ENCODE data around the gene MYO9B. TPM values are rescaled to one million over a fixed set of nuclear protein-coding genes. Genes with fewer than 3 reads are reported as not detected.

The MYO9B gene
- total RNA-seq, 2 experiments from 2014 or later, result 90.3 to 98.5 TPM

DNA sequence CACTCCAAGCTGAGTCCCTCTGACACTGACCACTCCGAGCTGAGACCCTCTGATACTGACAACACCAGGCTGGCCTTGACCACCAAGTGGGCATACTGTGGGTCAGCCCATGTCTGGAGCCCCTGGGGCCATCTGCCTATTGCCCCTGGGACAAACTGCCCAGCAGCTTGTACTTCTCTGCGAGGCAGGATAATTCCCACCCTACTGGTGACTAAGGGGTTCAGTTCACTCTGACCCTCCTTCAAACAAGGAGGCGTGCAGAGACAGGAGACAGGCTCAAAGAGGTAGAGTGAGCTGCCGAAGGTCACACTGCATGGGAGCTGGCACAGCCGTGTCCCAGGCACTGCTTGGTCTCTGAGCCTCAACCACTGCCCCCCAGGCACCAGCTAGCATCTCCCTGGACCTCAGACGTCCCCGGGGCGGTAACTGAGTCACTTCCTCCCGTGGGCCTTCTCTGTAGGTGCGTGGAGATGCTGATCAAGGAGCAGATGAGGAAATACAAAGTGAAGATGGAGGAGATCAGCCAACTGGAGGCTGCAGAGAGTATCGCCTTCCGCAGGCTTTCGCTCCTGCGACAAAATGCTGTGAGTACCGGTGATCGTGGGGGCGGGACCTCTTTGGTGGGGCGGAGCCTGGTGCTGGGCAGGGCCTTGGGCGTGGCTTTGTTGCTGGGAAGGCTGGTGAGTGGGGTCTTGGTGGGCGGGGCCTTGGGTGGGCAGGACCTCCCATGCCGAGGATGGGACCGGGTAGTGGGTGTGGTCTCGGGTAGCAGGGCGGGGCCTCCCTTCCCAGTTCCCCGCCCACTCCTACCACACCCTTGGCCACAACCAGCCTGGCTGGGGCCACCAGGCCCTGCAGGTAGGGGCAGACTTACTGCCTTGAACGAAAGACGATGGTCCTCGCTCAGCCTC, 133.8 kb downstream of the MYO9B start:
- POLR2A ChIA-PET, result interaction anchor here (1.0 kb wide), 1 partner anchor 26 kb away, joined by 3 read pairs; no protein-coding TSS in a partner anchor
- CTCF ChIA-PET, result no interaction called here

DNA sequence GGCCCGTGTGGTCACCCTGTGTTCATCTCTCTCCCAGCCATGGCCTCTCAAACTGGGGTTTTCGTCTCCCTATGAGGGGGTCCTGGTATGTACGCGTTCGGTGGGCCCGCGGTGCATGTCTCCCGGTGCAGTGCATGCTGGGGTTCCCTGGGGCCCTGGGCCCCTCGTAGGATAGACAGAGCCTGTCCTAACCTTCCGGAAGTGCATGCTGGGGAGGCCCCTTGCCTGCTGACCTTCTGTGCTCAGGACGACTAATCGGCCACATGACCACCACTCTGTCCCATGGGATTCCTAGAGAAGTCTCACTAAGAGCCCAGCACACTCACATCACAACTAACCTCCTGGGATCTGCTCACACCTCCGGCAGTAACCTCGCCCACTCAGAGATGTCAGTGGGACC, 134.7 kb downstream of the MYO9B start:
- ATAC-seq, result no peak
- Mint-ChIP-seq H3K4me1 (peaks cover 16% of the 10 kb centered on the region), H3K27me3 (no peaks in the 10 kb centered on the region), H3K36me3 (ENCODE audit: low read depth) (peaks cover 24% of the 10 kb centered on the region), H3K27ac (no peak overlapping the region), H3K9me3 (ENCODE audit: low read depth) (no peaks in the 10 kb centered on the region), H3K4me3 (no peak overlapping the region)
- intact Hi-C loops (cut with DNase I, micrococcal nuclease), result no loop called here
- ChIA-PET CTCF (no interaction called here), POLR2A (interaction anchor here (1.0 kb wide), 1 partner anchor 25 kb away, joined by 3 read pairs; no protein-coding TSS in a partner anchor)
- no peak for DNase-seq

More for the DNA sequence above, 133.8 kb downstream of the MYO9B start:
- H3K27me3 Mint-ChIP-seq, result no peaks in the 10 kb centered on the region
- ATAC-seq (peak; percentile 68), DNase-seq (peak; percentile 76)
- no peaks in the 10 kb centered on the region for H3K9me3 Mint-ChIP-seq (ENCODE audit: low read depth)
- peaks cover 10% of the 10 kb centered on the region for H3K4me1 Mint-ChIP-seq
- no peak overlapping the region for H3K4me3 Mint-ChIP-seq
- intact Hi-C loops (cut with DNase I, micrococcal nuclease), result no loop called here
- H3K27ac Mint-ChIP-seq, result peak overlapping the region; percentile 32
- peaks cover 26% of the 10 kb centered on the region for H3K36me3 Mint-ChIP-seq (ENCODE audit: low read depth)

DNA sequence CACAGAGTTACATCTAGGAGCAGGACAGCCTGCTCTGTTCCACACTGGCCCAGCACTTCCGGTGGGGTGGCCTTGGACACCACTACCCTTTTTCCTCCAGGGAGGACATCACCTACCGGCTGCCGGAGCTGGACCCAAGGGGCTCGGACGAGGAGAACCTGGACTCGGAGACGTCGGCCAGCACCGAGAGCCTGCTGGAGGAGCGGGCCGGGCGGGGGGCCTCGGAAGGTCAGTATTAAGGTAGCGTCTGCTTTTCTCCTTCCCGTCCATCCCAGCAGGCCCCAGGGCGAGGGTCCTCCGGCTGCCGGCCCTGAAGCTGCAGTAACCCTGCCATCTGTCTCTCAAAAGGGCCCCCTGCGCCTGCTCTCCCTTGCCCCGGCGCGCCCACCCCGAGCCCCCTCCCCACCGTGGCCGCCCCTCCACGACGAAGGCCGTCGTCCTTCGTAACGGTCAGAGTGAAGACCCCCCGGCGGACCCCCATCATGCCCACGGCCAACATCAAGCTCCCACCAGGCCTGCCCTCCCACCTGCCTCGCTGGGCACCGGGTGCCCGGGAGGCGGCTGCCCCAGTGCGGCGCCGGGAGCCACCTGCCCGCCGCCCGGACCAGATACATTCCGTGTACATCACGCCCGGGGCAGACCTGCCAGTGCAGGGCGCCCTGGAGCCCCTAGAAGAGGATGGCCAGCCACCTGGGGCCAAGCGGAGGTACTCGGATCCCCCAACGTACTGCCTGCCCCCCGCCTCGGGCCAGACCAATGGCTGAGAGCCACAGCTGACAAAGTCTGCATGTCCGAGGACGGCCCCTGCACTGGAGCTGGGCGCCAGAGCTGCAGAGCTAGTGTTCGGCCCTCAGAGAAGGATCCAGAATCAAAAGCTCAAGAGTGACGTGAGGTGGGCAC, 136.2 kb downstream of the MYO9B start:
- Mint-ChIP-seq H3K36me3 (ENCODE audit: low read depth) (peaks cover 24% of the 10 kb centered on the region), H3K27ac (no peak overlapping the region), H3K27me3 (no peaks in the 10 kb centered on the region), H3K4me1 (peaks cover 22% of the 10 kb centered on the region), H3K4me3 (no peak overlapping the region), H3K9me3 (ENCODE audit: low read depth) (no peaks in the 10 kb centered on the region)
- CTCF ChIA-PET, result no interaction called here
- DNase-seq (no peak), ATAC-seq (no peak)
- POLR2A ChIA-PET, result no interaction called here
- intact Hi-C loops (cut with DNase I, micrococcal nuclease), result no loop called here

DNA sequence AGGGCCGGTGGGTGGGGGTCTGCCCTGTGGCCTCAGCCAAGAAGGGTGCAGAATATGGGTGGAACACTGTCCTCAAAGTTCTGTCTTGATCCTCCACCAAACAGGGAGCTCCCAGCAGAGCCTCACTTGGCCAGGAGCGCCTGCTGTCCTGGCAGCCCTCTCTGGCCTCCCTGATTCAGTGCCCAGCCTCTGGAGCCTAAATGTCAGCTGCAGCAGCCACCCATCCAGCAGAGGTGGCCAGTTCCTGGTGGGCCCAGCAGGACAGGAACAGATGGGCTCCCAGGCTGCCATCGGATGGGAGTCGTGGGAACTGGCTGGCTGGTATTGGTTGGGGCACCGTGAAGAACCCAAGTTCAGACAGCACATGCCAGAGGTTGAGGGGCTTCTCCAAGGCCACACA, 137.8 kb downstream of the MYO9B start:
- Mint-ChIP-seq H3K27ac (no peak overlapping the region), H3K9me3 (ENCODE audit: low read depth) (no peaks in the 10 kb centered on the region), H3K4me3 (no peak overlapping the region), H3K4me1 (peaks cover 22% of the 10 kb centered on the region), H3K27me3 (no peaks in the 10 kb centered on the region), H3K36me3 (ENCODE audit: low read depth) (peaks cover 33% of the 10 kb centered on the region)
- no peak for DNase-seq
- no peak for ATAC-seq
- intact Hi-C loops (cut with DNase I, micrococcal nuclease), result no loop called here
- ChIA-PET CTCF (interaction anchor here (0.9 kb wide), 1 partner anchor 47 kb away, joined by 6 read pairs; no protein-coding TSS in a partner anchor), POLR2A (no interaction called here)

DNA sequence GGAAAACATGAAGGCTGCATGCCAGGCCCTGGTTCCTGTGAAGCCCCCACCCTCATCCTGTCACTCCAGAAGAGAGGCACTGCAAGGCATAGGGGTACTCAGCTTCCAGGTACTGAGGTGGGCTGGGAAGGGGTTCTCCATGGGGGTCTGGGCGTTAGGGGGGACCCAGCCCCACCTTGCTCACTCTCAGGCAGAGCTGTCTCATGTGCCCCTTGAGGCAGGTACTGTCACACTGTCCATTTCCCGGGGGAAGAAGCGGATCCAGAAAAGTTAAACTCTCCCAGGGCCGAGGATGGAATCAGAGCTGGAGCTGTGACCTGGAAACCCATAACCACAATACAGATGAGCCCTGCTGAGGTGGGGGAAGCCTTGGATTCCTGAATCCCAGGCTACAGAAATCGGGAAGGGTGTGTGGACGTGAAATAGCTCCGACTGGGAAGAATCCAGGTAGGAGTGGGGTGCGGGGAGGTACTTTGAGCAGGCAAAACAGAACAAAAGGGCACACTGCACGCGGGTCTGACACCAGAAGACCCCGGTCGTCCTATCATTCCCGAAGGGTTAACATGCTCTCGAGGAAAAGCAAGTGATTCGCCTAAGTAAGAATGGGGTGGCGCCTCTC, 139.0 kb downstream of the MYO9B start:
- POLR2A ChIA-PET, result interaction anchor here (0.6 to 1.3 kb wide), 6 partner anchors 11 to 191 kb away, joined by 3 to 4 read pairs (median 3); partner anchors contain the start of genes BST2 and OCEL1
- CTCF ChIA-PET, result interaction anchor here (0.5 to 1.7 kb wide), 8 partner anchors 9 to 114 kb away, joined by 3 to 5 read pairs (median 3); partner anchors contain the start of gene BABAM1
- Mint-ChIP-seq H3K27me3 (no peaks in the 10 kb centered on the region), H3K4me3 (peak overlapping the region; percentile 80), H3K4me1 (peaks cover 19% of the 10 kb centered on the region), H3K27ac (peak overlapping the region; percentile 95), H3K9me3 (ENCODE audit: low read depth) (no peaks in the 10 kb centered on the region), H3K36me3 (ENCODE audit: low read depth) (peaks cover 29% of the 10 kb centered on the region)
- no peak for DNase-seq
- intact Hi-C loops (cut with DNase I, micrococcal nuclease), result loop anchor here (1.0 to 5.0 kb wide), 10 partner anchors 12 to 206 kb away; partner anchors contain the start of genes BABAM1 (in 2 of the 2), HAUS8 (in 2 of the 2), MYO9B (in 2 of the 2) and OCEL1 (in 2 of the 2)
- ATAC-seq, result no peak

DNA sequence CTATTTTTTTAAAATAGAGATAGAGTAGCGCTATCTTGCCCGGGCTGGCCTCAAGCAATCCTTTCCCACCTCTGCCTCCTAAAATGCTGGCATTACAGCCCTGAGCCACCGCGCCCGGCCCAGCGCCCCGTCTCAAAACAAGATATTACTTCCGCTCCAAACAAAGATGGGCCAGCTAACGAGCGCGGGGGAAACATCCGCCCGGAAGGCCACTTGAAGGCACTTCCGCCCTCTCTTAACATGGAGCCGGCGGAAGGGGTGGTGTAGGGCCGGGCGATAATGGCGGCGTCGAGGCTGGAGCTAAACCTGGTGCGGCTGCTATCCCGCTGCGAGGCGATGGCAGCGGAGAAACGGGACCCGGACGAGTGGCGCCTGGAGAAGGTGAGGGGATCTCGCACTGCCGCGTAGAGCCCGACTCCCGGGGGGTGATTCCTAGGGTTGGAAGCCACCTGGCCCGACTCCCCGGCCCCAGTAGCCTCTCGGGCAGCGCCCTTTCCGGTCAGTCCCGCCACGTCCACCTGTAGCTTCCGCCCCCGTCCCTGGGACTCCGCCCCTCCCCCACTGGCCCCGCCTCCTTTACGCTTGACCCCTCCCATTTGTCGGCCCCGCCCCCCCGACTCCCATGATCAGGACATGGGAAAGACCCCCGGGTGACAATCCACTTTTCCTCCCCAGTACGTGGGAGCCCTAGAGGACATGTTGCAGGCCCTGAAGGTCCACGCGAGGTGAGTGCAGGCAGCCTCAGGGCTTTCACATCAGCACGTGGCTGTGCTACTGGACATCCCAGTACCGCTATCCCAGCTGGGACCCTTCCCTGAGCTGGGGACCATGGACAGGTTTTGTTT, 139.8 kb downstream of the MYO9B start, which contains the start of gene USE1:
Gene USE1, plus strand, starts transcription at position 231 of the 845 bp plus-strand sequence. Its CDS starts 49 bp downstream, at position 280.
- H3K36me3 Mint-ChIP-seq (ENCODE audit: low read depth), result peaks cover 26% of the 10 kb centered on the region
- POLR2A ChIA-PET, result interaction anchor here (0.6 to 1.3 kb wide), 6 partner anchors 10 to 190 kb away, joined by 3 to 4 read pairs (median 3); partner anchors contain the start of genes BST2 and OCEL1
- peak; percentile 97 for ATAC-seq
- H3K27me3 Mint-ChIP-seq, result no peaks in the 10 kb centered on the region
- H3K4me3 Mint-ChIP-seq, result peak within 1 kb of the TSS; percentile 80
- no peaks in the 10 kb centered on the region for H3K9me3 Mint-ChIP-seq (ENCODE audit: low read depth)
- CTCF ChIA-PET, result interaction anchor here (0.5 to 1.7 kb wide), 10 partner anchors 10 to 113 kb away, joined by 3 to 5 read pairs (median 4); partner anchors contain the start of gene BABAM1
- peak; percentile 93 for DNase-seq
- H3K4me1 Mint-ChIP-seq, result peaks cover 21% of the 10 kb centered on the region
- intact Hi-C loops (cut with DNase I, micrococcal nuclease), result loop anchor here (1.0 to 5.0 kb wide), 10 partner anchors 11 to 205 kb away; partner anchors contain the start of genes BABAM1 (in 2 of the 2), HAUS8 (in 2 of the 2), MYO9B (in 2 of the 2) and OCEL1 (in 2 of the 2)
- peak within 1 kb of the TSS; percentile 95 for H3K27ac Mint-ChIP-seq

DNA sequence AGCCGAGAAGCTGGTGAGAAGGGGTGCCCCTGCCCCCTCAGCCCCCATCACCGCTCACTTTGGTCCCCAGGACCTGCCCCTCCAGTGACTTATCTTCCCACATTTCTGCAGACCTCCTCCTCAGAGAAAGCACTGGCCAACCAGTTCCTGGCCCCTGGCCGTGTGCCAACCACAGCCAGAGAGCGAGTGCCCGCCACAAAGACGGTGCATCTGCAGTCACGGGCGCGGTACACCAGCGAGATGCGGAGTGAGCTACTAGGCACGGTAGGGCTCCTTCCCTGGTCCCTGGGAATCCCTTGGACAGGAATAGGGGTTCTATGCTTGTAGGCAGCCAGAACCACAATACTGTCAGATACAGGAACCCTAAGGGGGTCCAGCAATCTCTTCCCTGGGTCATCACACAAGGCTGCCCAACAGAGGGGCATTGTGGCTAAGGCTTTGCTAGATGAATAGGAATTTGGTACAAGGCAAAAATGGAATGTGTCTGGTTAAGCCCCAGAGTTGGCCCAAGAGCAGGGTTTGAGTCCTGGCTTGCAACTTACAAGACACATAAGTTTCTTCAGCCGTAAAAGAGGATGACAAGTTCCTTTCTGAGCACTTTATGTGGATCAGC, 140.6 kb downstream of the MYO9B start:
- intact Hi-C loops (cut with DNase I, micrococcal nuclease), result loop anchor here in 1 of 2 experiments (5.0 kb wide), 1 partner anchor 139 kb away; the partner anchor contains the start of genes HAUS8 and MYO9B
- no peak for ATAC-seq

DNA sequence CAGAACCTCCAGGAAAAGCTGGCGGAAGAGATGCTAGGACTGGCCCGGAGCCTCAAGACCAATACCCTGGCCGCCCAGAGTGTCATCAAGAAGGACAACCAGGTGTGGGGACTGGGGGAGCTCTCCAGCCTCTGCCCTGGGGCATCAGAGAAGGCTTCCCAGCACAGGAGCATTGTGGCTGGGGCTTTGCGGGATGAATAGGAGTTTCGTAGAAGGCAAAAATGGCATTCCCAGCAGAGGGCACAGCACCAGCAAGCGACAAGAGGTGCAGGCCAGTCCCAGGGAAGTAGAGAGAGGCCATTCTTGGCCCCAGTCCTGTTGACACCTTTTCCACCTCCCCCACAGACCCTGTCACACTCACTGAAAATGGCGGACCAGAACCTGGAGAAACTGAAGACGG, 143.7 kb downstream of the MYO9B start:
- no peak for DNase-seq
- H3K27ac Mint-ChIP-seq, result no peak overlapping the region
- no peaks in the 10 kb centered on the region for H3K27me3 Mint-ChIP-seq
- peaks cover 22% of the 10 kb centered on the region for H3K4me1 Mint-ChIP-seq
- POLR2A ChIA-PET, result no interaction called here
- no peaks in the 10 kb centered on the region for H3K9me3 Mint-ChIP-seq (ENCODE audit: low read depth)
- H3K36me3 Mint-ChIP-seq (ENCODE audit: low read depth), result peaks cover 25% of the 10 kb centered on the region
- intact Hi-C loops (cut with DNase I, micrococcal nuclease), result loop anchor here in 1 of 2 experiments (5.0 kb wide), 1 partner anchor 142 kb away; the partner anchor contains the start of genes HAUS8 and MYO9B
- ATAC-seq, result no peak
- H3K4me3 Mint-ChIP-seq, result no peak overlapping the region
- CTCF ChIA-PET, result no interaction called here

More for the DNA sequence above, 140.6 kb downstream of the MYO9B start:
- CTCF ChIA-PET, result interaction anchor here (0.7 to 1.7 kb wide), 5 partner anchors 12 to 124 kb away, joined by 3 to 5 read pairs (median 5); partner anchors contain the start of gene BABAM1
- POLR2A ChIA-PET, result interaction anchor here (1.0 to 1.2 kb wide), 2 partner anchors 10 to 189 kb away, joined by 3 read pairs; partner anchors contain the start of genes BST2 and OCEL1
- Mint-ChIP-seq H3K27ac (peak overlapping the region; percentile 95), H3K9me3 (ENCODE audit: low read depth) (no peaks in the 10 kb centered on the region), H3K4me1 (peaks cover 22% of the 10 kb centered on the region), H3K36me3 (ENCODE audit: low read depth) (peaks cover 25% of the 10 kb centered on the region), H3K27me3 (no peaks in the 10 kb centered on the region), H3K4me3 (peak overlapping the region; percentile 80)
- DNase-seq, result no peak

DNA sequence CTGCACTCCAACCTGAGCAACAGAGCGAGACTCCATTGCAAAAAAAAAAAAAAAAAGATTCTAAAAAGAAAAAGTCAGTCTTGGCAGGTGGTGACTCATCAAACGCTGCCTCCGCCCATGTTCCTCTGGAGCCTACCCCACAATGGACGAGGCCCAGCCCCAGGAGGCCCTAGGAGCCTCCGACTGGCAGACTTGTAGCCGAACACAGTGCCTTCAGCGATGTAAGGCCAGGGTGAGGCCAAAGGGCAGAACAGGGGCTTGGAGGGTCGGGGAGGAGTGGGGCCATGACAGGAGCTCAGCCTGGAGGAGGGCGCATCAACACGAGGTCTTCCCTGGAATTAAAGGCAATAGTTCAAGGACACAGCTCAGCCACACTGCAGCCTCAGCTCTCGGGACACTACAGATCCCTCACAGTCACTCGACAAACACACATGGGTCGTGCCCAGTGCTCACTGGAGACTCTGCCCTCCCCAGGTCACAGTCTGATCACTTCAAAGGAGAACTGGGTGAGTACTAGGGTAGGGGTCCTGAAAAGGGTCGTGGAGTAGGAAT, 144.7 kb downstream of the MYO9B start:
- no peaks in the 10 kb centered on the region for H3K9me3 Mint-ChIP-seq (ENCODE audit: low read depth)
- ChIA-PET POLR2A (interaction anchor here (0.6 kb wide), 1 partner anchor 83 kb away, joined by 3 read pairs; the partner anchor contains the start of gene ABHD8), CTCF (interaction anchor here (0.6 kb wide), 3 partner anchors 14 to 575 kb away, joined by 3 to 5 read pairs (median 3); partner anchors contain the start of gene B3GNT3)
- intact Hi-C loops (cut with DNase I, micrococcal nuclease), result no loop called here
- H3K4me3 Mint-ChIP-seq, result no peak overlapping the region
- peaks cover 15% of the 10 kb centered on the region for H3K4me1 Mint-ChIP-seq
- H3K27me3 Mint-ChIP-seq, result no peaks in the 10 kb centered on the region
- peak; percentile 15 for ATAC-seq
- H3K36me3 Mint-ChIP-seq (ENCODE audit: low read depth), result peaks cover 24% of the 10 kb centered on the region
- H3K27ac Mint-ChIP-seq, result no peak overlapping the region
- peak; percentile 50 for DNase-seq

Data from activated CD4-positive, alpha-beta T cell treated with anti-CD3 and anti-CD28 coated beads for 36 hours (primary cell).